Neural progenitor cell (in vitro differentiated cells): ENCODE results near the gene RTP5.

Experiments used
- EZH2phosphoT487 ChIP-seq: fragments of 200-600 bp; sonication (generic); IDR thresholded peaks from 2 replicates; pipeline ENCODE4 v1.6.1; 2017; ENCODE audit warnings: antibody characterized with exemption
- TF ChIP-seq, protein P1 (sequence below): fragments of 200-600 bp; sonication (generic); IDR thresholded peaks from 2 replicates; pipeline ENCODE4 v1.5.1; 2017; ENCODE audit warnings: antibody characterized with exemption, mild to moderate bottlenecking

DNA sequence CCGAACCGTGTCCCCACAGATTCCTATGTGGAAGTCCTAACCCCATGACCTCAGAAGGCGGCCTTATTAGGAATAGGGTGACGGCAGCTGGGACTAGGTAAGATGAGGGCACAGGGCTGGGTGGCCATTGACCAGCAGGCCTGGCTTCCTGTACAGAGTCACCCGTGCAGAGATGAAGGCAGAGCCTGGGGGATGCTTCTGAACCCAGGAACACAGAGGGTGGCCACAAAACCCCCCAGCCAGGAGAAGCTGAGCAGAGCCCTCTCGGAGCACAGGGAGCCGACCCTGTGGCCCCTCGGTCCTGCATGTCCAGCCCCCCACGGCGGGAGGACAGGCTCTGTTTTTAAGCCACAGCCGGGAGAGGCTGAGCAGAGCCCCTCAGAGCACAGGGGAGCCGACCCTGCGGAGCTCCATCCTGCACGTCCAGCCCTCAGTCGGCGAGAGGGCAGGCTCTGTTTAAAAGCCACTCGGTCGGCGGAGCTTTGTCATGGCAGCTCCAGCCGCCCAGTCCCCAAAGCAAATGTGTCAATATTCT is 13.6 kb upstream of the RTP5 start:
- TF ChIP-seq, protein P1, sequence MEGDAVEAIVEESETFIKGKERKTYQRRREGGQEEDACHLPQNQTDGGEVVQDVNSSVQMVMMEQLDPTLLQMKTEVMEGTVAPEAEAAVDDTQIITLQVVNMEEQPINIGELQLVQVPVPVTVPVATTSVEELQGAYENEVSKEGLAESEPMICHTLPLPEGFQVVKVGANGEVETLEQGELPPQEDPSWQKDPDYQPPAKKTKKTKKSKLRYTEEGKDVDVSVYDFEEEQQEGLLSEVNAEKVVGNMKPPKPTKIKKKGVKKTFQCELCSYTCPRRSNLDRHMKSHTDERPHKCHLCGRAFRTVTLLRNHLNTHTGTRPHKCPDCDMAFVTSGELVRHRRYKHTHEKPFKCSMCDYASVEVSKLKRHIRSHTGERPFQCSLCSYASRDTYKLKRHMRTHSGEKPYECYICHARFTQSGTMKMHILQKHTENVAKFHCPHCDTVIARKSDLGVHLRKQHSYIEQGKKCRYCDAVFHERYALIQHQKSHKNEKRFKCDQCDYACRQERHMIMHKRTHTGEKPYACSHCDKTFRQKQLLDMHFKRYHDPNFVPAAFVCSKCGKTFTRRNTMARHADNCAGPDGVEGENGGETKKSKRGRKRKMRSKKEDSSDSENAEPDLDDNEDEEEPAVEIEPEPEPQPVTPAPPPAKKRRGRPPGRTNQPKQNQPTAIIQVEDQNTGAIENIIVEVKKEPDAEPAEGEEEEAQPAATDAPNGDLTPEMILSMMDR: no peak
- TF ChIP-seq EZH2phosphoT487: no peak
